GM12891 (cell line): ENCODE results near the gene CLDN20.

ENCODE experiments used
- PAX5 ChIP-seq: IDR thresholded peaks from 2 replicates; pipeline ENCODE4 v1.6.1; 2011; ENCODE audit warnings: low read length, moderate library complexity, mild to moderate bottlenecking; ENCODE audit not compliant: insufficient read depth, severe bottlenecking
- POLR2A ChIP-seq: IDR thresholded peaks from 2 replicates; pipeline ENCODE4 v1.6.1; 2011; ENCODE audit warnings: low read depth, low read length, control low read depth
- POLR2AphosphoS5 ChIP-seq: IDR thresholded peaks from 2 replicates; pipeline ENCODE4 v1.6.1; 2011; ENCODE audit warnings: low read depth, low read length, control low read depth
- SPI1 ChIP-seq: IDR thresholded peaks from 2 replicates; pipeline ENCODE4 v1.6.1; 2011; ENCODE audit warnings: low read depth, low read length, control low read depth
- TAF1 ChIP-seq: IDR thresholded peaks from 2 replicates; pipeline ENCODE4 v1.6.1; 2011; ENCODE audit warnings: low read depth, low read length, control low read depth

- no peak for TF ChIP-seq POLR2A
- TF ChIP-seq SPI1 = no peak
- TF ChIP-seq POLR2AphosphoS5 = no peak
- no peak for TF ChIP-seq TAF1
- TF ChIP-seq PAX5 = no peak
Measured at GRCh38 chr6:155276638-155277037, 12.8 kb downstream of the CLDN20 start.
